ENCODE results near the gene PDE4B.

- TF ChIP-seq CTCF (IDR thresholded peaks at IDR 0.05; ENCODE audit: low read length) (no peak), EZH2 (IDR thresholded peaks at IDR 0.05; ENCODE audit: borderline replicate concordance, low read length) (no peak)
Observed at GRCh38 chr1:65938506-65938905, 145.8 kb downstream of the PDE4B start.
